K562 (cell line): ENCODE results near the gene DNAAF8. TPM values are rescaled to one million over a fixed set of nuclear protein-coding genes. Genes with fewer than 3 reads are reported as not detected.

Experiments used
- BRD9 ChIP-seq: fragments of 450-650 bp; IDR thresholded peaks from 2 replicates; pipeline ENCODE4 v1.6.1; 2018; ENCODE audit warnings: low read depth; ENCODE audit not compliant: partially characterized antibody
- CHD1 ChIP-seq: fragments of 200-600 bp; sonication (generic); IDR thresholded peaks from one replicate; pipeline ENCODE4 v1.6.1; 2012; ENCODE audit warnings: mild to moderate bottlenecking, moderate library complexity, low read length, inconsistent platforms
- CREBBP ChIP-seq: IDR thresholded peaks from one replicate; pipeline ENCODE4 v1.6.1; 2012; ENCODE audit warnings: low read depth, mild to moderate bottlenecking, control low read depth, inconsistent platforms, low read length
- EP400 ChIP-seq: fragments of 450-650 bp; IDR thresholded peaks from 2 replicates; pipeline ENCODE4 v1.6.1; 2017; ENCODE audit warnings: antibody characterized with exemption, mild to moderate bottlenecking, moderate library complexity
- EWSR1 ChIP-seq: fragments of 450-650 bp; IDR thresholded peaks from 2 replicates; pipeline ENCODE4 v1.6.1; 2018; ENCODE audit warnings: borderline replicate concordance, mild to moderate bottlenecking, low read depth, moderate library complexity; ENCODE audit not compliant: partially characterized antibody
- GATAD2B ChIP-seq: fragments of 450-650 bp; IDR thresholded peaks from 2 replicates; pipeline ENCODE4 v1.6.1; 2017; ENCODE audit warnings: mild to moderate bottlenecking, borderline replicate concordance
- GTF2F1 ChIP-seq: IDR thresholded peaks from 2 replicates; pipeline ENCODE4 v1.6.1; 2011; ENCODE audit warnings: low read depth, low read length, improper control_type of control experiment
- KDM5B ChIP-seq: fragments of 200-600 bp; sonication (generic); IDR thresholded peaks from 2 replicates; pipeline ENCODE4 v1.6.1; 2012; ENCODE audit warnings: low read depth, mild to moderate bottlenecking, moderate library complexity, low read length, control low read depth, inconsistent platforms; ENCODE audit not compliant: insufficient replicate concordance
- KLF1 ChIP-seq: fragments of 450-650 bp; IDR thresholded peaks from 2 replicates; pipeline ENCODE4 v1.6.1; 2016; ENCODE audit warnings: missing genetic modification characterization, missing compliant biosample characterization
- MAFG ChIP-seq: fragments of 450-650 bp; conservative IDR thresholded peaks from 2 replicates; pipeline ENCODE4 v1.6.1; 2016; ENCODE audit warnings: missing genetic modification characterization, missing compliant biosample characterization
- MTA3 ChIP-seq: fragments of 450-650 bp; formaldehyde crosslinking; IDR thresholded peaks from 2 replicates; pipeline ENCODE4 v1.6.1; 2017; ENCODE audit warnings: mild to moderate bottlenecking, borderline replicate concordance
- NELFE ChIP-seq: IDR thresholded peaks from 2 replicates; pipeline ENCODE4 v1.6.1; 2011; ENCODE audit warnings: mild to moderate bottlenecking; ENCODE audit not compliant: insufficient read depth, insufficient read length
- POLR2G ChIP-seq: fragments of 200-400 bp; formaldehyde crosslinking; IDR thresholded peaks from 2 replicates; pipeline ENCODE4 v1.6.1; 2017; ENCODE audit warnings: low read depth, mild to moderate bottlenecking, antibody characterized with exemption, low read length, moderate library complexity
- POLR3G ChIP-seq: IDR thresholded peaks from 2 replicates; pipeline ENCODE4 v1.6.1; 2011; ENCODE audit not compliant: insufficient read length, insufficient replicate concordance; ENCODE audit errors: extremely low read depth
- RFX7 ChIP-seq: fragments of 250-450 bp; sonication (Bioruptor Pico); IDR thresholded peaks from 2 replicates; pipeline ENCODE4 v1.5.1; 2021; ENCODE audit warnings: mild to moderate bottlenecking
- SNRNP70 ChIP-seq: fragments of 200-400 bp; formaldehyde crosslinking; optimal IDR thresholded peaks from 2 replicates; pipeline ENCODE3; 2017; ENCODE audit warnings: low read depth, low read length
- TEAD2 ChIP-seq: fragments of 450-650 bp; IDR thresholded peaks from 2 replicates; pipeline ENCODE4 v1.6.1; 2016; ENCODE audit warnings: missing genetic modification characterization, control low read depth, missing compliant biosample characterization
- ZNF134 ChIP-seq: fragments of 250-450 bp; sonication (Bioruptor Pico); conservative IDR thresholded peaks from 2 replicates; pipeline ENCODE4 v1.4.0; 2020
- ZNF76 ChIP-seq: fragments of 250-450 bp; sonication (Bioruptor Pico); IDR thresholded peaks from 2 replicates; pipeline ENCODE4 v1.4.0; 2020; ENCODE audit warnings: mild to moderate bottlenecking, moderate library complexity, borderline replicate concordance
- polyA plus RNA-seq, 8 experiments: library from polyadenylated mRNA; depleted of rRNA in 4 of 8; stranded (reverse) in 5 of 8; unstranded in 3 of 8; fragments of >200 nt; fragmentation: Nextera tagmentation in 2 of 8; fragmentation: Illumina TruSeq in 1 of 8; extraction: Ambion mirVana in 2 of 8; extraction: Trizol in 1 of 8; gene quantifications; 2 replicates each; pipeline versions ENCODE4 v1.2.1 to v1.2.3, GENCODE V29; 2011 to 2014; ENCODE audit warnings: inconsistent platforms in 1 of 8, missing spikeins in 1 of 8
- total RNA-seq, 7 experiments: library from RNA; depleted of rRNA in 6 of 7; stranded (reverse); fragments of >200 nt in 6 of 7; fragmentation: Illumina TruSeq in 2 of 7; extraction: Trizol in 2 of 7; gene quantifications; 2 replicates each; pipeline versions ENCODE4 v1.2.1 to v1.2.3, GENCODE V29; 2011 to 2021; ENCODE audit warnings: low replicate concordance in 1 of 7
- TF ChIP-seq, protein P1 (sequence below): sonication (generic); formaldehyde crosslinking; IDR thresholded peaks from 2 replicates; pipeline ENCODE4 v1.8.0; 2022; ENCODE audit warnings: mild to moderate bottlenecking, missing genetic modification reagents
- TF ChIP-seq, protein P2 (sequence below), 3 experiments: IDR thresholded peaks in 2 of 3; conservative IDR thresholded peaks in 1 of 3; 2 replicates each; pipeline ENCODE4 v1.5.1; 2011 to 2012; ENCODE audit warnings: low read length in 3 of 3, mild to moderate bottlenecking in 3 of 3, control low read depth in 2 of 3, improper control_type of control experiment in 1 of 3, inconsistent platforms in 1 of 3, low read depth in 1 of 3, mixed read lengths in 1 of 3, moderate library complexity in 1 of 3; ENCODE audit not compliant: insufficient read depth in 2 of 3
- TF ChIP-seq, protein P3 (sequence below): sonication (generic); formaldehyde crosslinking; IDR thresholded peaks from 2 replicates; pipeline ENCODE4 v1.8.1; 2023; ENCODE audit warnings: mild to moderate bottlenecking, missing genetic modification reagents, moderate library complexity

The DNAAF8 gene
- total and polyA plus RNA-seq, 9 of the 15 experiments (the other 6 are each of a cell fraction or from before 2014, with no cell fraction given), result 0.04 to 0.12 (median 0.10) TPM; not detected in 6

DNA sequence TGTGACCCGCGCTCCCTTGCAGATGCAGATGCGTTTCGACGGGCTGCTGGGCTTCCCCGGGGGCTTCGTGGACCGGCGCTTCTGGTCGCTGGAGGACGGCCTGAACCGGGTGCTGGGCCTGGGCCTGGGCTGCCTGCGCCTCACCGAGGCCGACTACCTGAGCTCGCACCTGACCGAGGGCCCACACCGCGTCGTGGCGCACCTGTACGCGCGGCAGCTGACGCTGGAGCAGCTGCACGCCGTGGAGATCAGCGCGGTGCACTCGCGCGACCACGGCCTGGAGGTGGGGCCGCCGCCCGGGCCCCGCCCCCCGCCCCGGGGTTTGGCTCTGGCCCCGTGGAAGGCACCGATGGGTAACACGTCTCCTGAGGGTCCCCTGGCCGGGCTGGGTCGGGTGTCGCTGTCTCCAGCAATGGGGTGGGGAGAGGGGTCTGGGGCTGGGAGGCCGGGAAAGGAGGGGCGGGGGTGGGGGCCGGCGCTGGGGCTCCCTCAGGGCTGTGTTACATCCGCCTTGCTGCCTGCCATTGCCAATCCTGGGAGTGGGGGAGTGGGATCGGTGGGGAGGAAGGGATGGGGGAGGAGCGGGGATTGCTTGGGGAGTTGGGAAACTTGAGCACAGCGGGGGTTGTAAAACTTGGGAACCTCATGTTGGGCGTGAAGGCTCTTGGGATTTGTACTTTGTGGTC is 40.2 kb upstream of the DNAAF8 start (continued):
- TF ChIP-seq, protein P1, sequence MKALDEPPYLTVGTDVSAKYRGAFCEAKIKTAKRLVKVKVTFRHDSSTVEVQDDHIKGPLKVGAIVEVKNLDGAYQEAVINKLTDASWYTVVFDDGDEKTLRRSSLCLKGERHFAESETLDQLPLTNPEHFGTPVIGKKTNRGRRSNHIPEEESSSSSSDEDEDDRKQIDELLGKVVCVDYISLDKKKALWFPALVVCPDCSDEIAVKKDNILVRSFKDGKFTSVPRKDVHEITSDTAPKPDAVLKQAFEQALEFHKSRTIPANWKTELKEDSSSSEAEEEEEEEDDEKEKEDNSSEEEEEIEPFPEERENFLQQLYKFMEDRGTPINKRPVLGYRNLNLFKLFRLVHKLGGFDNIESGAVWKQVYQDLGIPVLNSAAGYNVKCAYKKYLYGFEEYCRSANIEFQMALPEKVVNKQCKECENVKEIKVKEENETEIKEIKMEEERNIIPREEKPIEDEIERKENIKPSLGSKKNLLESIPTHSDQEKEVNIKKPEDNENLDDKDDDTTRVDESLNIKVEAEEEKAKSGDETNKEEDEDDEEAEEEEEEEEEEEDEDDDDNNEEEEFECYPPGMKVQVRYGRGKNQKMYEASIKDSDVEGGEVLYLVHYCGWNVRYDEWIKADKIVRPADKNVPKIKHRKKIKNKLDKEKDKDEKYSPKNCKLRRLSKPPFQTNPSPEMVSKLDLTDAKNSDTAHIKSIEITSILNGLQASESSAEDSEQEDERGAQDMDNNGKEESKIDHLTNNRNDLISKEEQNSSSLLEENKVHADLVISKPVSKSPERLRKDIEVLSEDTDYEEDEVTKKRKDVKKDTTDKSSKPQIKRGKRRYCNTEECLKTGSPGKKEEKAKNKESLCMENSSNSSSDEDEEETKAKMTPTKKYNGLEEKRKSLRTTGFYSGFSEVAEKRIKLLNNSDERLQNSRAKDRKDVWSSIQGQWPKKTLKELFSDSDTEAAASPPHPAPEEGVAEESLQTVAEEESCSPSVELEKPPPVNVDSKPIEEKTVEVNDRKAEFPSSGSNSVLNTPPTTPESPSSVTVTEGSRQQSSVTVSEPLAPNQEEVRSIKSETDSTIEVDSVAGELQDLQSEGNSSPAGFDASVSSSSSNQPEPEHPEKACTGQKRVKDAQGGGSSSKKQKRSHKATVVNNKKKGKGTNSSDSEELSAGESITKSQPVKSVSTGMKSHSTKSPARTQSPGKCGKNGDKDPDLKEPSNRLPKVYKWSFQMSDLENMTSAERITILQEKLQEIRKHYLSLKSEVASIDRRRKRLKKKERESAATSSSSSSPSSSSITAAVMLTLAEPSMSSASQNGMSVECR (CRISPR knock-in tag), result peak; percentile 65; the same call in 1 of the 2 replicates
- TF ChIP-seq MTA3 (0 out of 2 replicates have a peak, but pooled peaks have one; percentile 22), CHD1 (peak; percentile 91), SNRNP70 (no peak), CREBBP (no peak), TEAD2 (tag) (no peak), ZNF134 (no peak), EWSR1 (no peak), MAFG (tag) (no peak), BRD9 (no peak), GTF2F1 (no peak), ZNF76 (CRISPR knock-in tag) (no peak), NELFE (no peak), POLR3G (no peak), EP400 (no peak), RFX7 (CRISPR knock-in tag) (no peak), GATAD2B (no peak; the same call in 1 of the 2 replicates), KLF1 (tag) (no peak), POLR2G (peak; percentile 84), KDM5B (peak; percentile 26)
- TF ChIP-seq, protein P2, sequence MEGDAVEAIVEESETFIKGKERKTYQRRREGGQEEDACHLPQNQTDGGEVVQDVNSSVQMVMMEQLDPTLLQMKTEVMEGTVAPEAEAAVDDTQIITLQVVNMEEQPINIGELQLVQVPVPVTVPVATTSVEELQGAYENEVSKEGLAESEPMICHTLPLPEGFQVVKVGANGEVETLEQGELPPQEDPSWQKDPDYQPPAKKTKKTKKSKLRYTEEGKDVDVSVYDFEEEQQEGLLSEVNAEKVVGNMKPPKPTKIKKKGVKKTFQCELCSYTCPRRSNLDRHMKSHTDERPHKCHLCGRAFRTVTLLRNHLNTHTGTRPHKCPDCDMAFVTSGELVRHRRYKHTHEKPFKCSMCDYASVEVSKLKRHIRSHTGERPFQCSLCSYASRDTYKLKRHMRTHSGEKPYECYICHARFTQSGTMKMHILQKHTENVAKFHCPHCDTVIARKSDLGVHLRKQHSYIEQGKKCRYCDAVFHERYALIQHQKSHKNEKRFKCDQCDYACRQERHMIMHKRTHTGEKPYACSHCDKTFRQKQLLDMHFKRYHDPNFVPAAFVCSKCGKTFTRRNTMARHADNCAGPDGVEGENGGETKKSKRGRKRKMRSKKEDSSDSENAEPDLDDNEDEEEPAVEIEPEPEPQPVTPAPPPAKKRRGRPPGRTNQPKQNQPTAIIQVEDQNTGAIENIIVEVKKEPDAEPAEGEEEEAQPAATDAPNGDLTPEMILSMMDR (IDR thresholded peaks at IDR 0.05 in 2 of 3, conservative IDR thresholded peaks at IDR 0.05 in 1 of 3; ENCODE audit: insufficient read depth in 2 of 3, low read depth in 1 of 3, low read length in 3 of 3), result no peak
- TF ChIP-seq, protein P3, sequence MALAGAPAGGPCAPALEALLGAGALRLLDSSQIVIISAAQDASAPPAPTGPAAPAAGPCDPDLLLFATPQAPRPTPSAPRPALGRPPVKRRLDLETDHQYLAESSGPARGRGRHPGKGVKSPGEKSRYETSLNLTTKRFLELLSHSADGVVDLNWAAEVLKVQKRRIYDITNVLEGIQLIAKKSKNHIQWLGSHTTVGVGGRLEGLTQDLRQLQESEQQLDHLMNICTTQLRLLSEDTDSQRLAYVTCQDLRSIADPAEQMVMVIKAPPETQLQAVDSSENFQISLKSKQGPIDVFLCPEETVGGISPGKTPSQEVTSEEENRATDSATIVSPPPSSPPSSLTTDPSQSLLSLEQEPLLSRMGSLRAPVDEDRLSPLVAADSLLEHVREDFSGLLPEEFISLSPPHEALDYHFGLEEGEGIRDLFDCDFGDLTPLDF (CRISPR knock-in tag), result no peak
